Measurements from ENCODE around the gene CAMTA1. TPM values are rescaled to one million over a fixed set of nuclear protein-coding genes. Genes with fewer than 3 reads are reported as not detected.

Gene CAMTA1
- total RNA-seq, 1 donor, result 56.1 TPM

- peak; percentile 15 for TF ChIP-seq CTCF (IDR thresholded peaks at IDR 0.05; ENCODE audit: insufficient read depth, low read depth, low read length)
These were observed 560.9 kb downstream of the CAMTA1 start for GRCh38 chr1:7346070-7346596.

GRCh38 chr1:7346600-7347570, 561.6 kb downstream of the CAMTA1 start:
- no peak for TF ChIP-seq CTCF (IDR thresholded peaks at IDR 0.05; ENCODE audit: insufficient read depth, low read depth, low read length)
- DNase-seq (ENCODE audit: low read depth), result no peak
- no peak overlapping the region for H3K4me3 ChIP-seq (ENCODE audit: low read depth, low read length)

More at GRCh38 chr1:7346070-7346596, 560.9 kb downstream of the CAMTA1 start:
- no peak overlapping the region for H3K4me3 ChIP-seq (ENCODE audit: low read depth, low read length)
- DNase-seq (ENCODE audit: low read depth), result no peak

- DNase-seq (ENCODE audit: low read depth), result no peak
- no peak overlapping the region for H3K4me3 ChIP-seq (ENCODE audit: low read depth, low read length)
- no peak for TF ChIP-seq CTCF (IDR thresholded peaks at IDR 0.05; ENCODE audit: insufficient read depth, low read depth, low read length)
These were observed 562.8 kb downstream of the CAMTA1 start for GRCh38 chr1:7348073-7348472.

- H3K4me3 ChIP-seq (ENCODE audit: low read depth, low read length), result no peak overlapping the region
- TF ChIP-seq CTCF (IDR thresholded peaks at IDR 0.05; ENCODE audit: insufficient read depth, low read depth, low read length), result no peak
- DNase-seq (ENCODE audit: low read depth), result no peak
These were observed 563.3 kb downstream of the CAMTA1 start for GRCh38 chr1:7348580-7348979.

GRCh38 chr1:7350804-7351203, 565.5 kb downstream of the CAMTA1 start:
- TF ChIP-seq CTCF (IDR thresholded peaks at IDR 0.05; ENCODE audit: insufficient read depth, low read depth, low read length), result no peak
- no peak for DNase-seq (ENCODE audit: low read depth)
- no peak overlapping the region for H3K4me3 ChIP-seq (ENCODE audit: low read depth, low read length)

- no peak overlapping the region for H3K4me3 ChIP-seq (ENCODE audit: low read depth, low read length)
- DNase-seq (ENCODE audit: low read depth), result no peak
- TF ChIP-seq CTCF (IDR thresholded peaks at IDR 0.05; ENCODE audit: insufficient read depth, low read depth, low read length), result no peak
These were observed 566.4 kb downstream of the CAMTA1 start for GRCh38 chr1:7351649-7352048.

Data from fibroblast of villous mesenchyme (primary cell).